T-helper 1 cell treated with Interleukin-12 subunit alpha and Interleukin-12 subunit beta and Interleukin-4 antibody, amounts not matched to agents 30 ng/mL and 1 ng/mL, for 36 hours (primary cell): ENCODE data around the gene GALNT9. TPM values are rescaled to one million over a fixed set of nuclear protein-coding genes. Genes with fewer than 3 reads are reported as not detected.

Source experiments
- intact Hi-C: fragments of 100-400 bp; cut with micrococcal nuclease; formaldehyde crosslinking; loops from one replicate; pipeline ENCODE4 v1.15.1; 2024
- total RNA-seq: library from RNA; stranded (reverse); gene quantifications from 2 replicates; pipeline ENCODE4 v1.2.3, GENCODE V29; 2022

The GALNT9 gene
- total RNA-seq, 1 donor from 2014 or later, result not detected

GRCh38 chr12:132174015-132174838 lies 155.2 kb downstream of the GALNT9 start:
- intact Hi-C loops, result no loop called here

- intact Hi-C loops, result no loop called here
These were observed 156.0 kb downstream of the GALNT9 start for GRCh38 chr12:132173135-132174014.

DNA sequence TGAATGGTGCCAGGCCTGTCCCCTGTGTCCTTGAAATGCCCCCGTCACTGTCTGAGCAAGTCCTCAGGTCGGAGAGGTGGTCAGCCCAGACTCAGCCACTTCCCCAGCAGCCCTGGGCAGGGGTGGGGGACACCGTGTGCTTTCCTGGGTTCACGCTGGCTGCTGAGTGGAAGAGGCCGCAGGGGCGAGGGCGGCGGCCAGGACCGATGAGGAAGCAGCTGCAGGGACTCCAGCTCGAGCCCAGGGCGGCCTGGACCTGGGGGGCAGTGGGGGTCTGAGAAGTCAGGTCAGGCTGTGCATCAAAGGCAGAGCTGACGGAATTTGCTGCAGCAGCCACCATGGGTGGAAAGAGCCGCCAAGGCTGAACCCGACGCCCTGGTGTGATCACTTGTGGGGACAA lies 156.8 kb downstream of the GALNT9 start:
- intact Hi-C loops, result no loop called here

DNA sequence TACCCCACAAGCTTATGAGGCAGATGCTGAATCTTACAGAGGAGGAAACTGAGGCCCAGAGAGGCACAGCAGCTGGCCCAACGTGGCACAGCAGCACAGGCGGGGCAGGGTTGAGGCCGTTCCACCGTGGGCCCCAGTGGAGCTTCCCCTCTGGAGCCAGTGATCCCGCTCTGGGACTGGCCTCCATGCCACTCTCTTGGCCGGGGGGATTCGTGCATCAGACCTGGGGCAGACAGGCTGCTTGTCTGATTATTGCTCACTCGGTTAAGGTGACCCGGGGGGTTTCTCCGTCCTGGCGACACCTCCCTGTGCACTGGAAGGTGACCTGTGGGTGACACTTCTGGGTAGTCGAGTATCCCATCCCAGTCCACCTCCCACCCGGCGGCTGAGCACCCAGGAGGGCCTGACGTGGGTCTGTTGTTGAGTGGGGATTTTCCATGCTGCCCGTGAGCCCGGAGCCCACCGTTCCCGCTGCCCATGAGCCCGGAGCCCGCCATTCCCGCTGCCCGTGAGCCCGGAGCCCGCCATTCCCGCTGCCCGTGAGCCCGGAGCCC lies 157.3 kb downstream of the GALNT9 start:
- intact Hi-C loops, result no loop called here

GRCh38 chr12:132171293-132171967 lies 158.0 kb downstream of the GALNT9 start:
- intact Hi-C loops, result no loop called here

- intact Hi-C loops, result no loop called here
These were observed 158.6 kb downstream of the GALNT9 start for GRCh38 chr12:132170637-132171292.

DNA sequence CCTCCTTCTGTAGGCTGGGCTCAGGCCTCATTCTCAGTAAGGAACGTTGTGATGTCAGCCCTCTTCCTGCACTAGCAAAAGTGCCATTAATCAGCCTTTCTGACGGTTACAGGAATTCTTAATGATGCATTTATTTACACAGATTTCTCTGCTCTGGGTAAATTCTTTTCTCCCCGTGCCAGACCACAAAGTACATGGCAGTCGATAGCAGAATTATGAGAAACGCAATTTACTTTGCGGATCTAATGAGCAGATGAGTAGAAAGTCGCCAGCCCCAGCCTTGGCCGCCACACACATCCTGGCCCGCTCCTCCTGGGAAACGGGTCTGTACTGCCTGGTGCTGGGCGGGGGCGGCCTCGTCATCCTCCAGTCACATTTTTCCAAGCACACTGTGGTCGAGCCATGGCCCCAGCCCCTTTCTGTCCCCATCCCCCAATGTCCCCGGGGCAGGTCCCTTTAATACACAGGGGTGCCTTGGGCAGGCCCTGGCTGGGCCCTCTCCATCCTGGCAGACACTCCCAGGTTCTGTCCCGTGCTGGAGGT lies 159.2 kb downstream of the GALNT9 start:
- intact Hi-C loops, result no loop called here

DNA sequence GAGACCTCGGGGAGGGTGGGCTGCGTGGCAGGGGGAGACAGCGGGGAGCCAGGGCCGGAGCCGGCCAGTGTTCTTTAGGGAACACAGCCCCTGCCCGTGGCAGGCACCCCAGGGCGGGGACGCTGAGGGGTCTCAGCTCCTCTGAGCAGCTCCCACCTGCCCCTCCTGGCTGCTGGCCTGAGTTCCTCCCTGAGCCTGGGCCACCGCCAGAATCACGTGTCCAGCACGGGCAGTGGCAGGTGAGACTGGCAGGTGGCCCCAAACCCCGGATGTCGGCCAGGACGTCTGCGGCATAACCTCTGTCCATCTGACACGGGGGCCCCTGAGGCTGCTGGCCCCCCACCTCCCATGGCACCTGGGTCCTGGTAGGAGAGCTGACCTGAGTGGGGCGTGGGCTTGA lies 160.0 kb downstream of the GALNT9 start:
- intact Hi-C loops, result no loop called here

- intact Hi-C loops, result no loop called here
These were observed 160.9 kb downstream of the GALNT9 start for GRCh38 chr12:132168311-132169031.

GRCh38 chr12:132167611-132168310 lies 161.6 kb downstream of the GALNT9 start:
- intact Hi-C loops, result no loop called here

DNA sequence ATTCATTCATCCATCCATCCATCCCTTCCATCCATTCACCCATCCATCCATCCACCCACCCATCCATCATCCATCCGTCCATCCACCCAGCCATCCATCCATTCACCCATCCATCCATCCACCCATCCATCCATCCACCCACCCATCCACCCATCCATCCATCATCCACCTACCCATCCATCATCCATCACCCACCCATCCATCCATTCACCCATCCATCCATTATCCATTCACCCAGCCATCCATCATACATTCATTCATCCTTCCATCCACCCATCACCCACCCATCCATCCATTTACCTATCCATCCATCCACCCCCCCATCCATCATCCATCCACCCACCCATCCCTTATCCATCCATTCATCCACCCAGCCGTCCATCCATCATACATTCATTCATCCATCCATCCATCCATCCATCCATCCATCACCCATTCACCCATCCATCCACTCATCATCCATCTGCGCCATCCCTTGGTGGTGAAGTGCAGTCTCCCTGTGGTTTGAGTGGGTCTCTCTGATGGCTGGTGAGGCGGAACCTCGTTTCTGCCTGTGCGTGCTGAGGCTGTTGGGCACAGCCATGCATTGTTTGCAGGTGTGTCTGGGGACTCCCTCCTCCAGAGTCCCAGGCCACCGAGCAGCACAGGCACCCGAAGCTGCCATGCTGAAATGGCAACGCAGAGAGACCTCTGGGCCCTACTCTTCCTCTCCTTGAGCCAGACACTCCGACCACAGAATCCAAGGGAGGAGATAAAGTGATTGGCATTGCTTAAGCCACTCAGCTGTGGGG lies 162.4 kb downstream of the GALNT9 start:
- intact Hi-C loops, result no loop called here

- intact Hi-C loops, result no loop called here
These were observed 163.3 kb downstream of the GALNT9 start for GRCh38 chr12:132166093-132166492.

DNA sequence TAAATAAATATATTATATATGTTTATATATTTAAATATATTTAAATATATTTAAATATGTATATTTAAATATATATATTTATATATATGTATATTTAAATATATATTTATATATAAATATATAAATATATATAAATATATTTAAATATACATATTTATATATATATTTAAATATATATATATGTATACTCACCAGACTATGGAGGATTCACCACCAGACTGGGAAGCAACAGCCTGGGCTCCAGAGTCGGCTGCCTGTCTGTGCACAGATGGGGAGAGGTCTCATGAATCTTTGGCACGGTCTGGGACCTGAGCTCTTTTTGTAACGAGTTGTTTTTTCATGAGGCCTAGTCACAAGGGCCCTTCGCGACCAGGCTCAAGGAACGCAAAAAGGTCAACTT lies 163.8 kb downstream of the GALNT9 start:
- intact Hi-C loops, result no loop called here

DNA sequence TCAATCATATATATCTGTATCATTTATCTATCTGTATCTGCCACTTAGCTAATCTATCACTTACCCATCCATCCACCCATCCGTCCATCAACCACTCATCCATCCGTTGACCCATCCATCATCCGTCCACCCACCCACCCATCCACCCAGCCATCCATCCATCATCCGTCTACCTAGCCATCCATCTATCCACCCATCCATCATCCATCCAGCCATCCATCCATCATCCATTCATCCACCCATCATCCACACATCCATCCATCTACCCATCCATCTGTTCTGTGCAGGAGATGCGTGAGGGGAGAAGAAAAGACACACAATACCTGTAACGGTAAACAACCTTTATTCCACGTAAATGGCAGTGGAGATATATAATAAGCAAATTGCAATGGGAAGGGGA lies 165.0 kb downstream of the GALNT9 start:
- intact Hi-C loops, result no loop called here

GRCh38 chr12:132163911-132164288 lies 165.5 kb downstream of the GALNT9 start:
- intact Hi-C loops, result no loop called here

- intact Hi-C loops, result no loop called here
These were observed 166.1 kb downstream of the GALNT9 start for GRCh38 chr12:132163041-132163910.

DNA sequence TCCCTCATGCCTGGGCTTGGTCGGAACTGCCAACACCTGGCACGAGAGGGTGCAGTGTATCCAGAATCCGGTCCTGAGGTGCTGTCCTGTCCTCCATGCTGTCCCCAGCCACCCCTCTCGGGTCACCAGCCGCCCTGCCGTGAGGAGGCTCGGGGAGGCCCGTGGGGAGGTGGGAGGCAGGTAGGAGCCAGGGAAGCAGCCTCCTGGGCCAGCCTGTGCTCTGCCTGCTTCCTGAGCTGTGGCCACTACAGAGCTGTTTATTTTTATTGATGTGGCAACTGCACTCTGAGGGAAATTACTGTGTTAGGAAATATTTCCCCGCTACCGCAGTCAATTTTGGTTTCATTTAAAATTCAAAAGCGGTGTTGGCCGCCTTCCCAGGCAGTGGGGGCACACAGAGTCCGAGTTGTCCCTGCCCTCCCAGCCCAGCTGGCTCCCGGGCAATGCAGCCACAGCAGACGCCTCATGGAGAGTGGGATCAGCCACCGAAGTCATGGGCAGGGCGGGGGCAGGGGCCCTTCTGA lies 166.8 kb downstream of the GALNT9 start:
- intact Hi-C loops, result loop anchor here (1.0 kb wide), 1 partner anchor 27 kb away; no protein-coding TSS in a partner anchor
